ENCODE measurements around the gene MAPK4. TPM values are rescaled to one million over a fixed set of nuclear protein-coding genes. Genes with fewer than 3 reads are reported as not detected.
A peak's percentile ranks its signal among the peaks of the same experiment; 100 is the strongest.

The MAPK4 gene
- total RNA-seq, 2 donors from 2014 or later: 2.0 to 3.8 TPM

DNA sequence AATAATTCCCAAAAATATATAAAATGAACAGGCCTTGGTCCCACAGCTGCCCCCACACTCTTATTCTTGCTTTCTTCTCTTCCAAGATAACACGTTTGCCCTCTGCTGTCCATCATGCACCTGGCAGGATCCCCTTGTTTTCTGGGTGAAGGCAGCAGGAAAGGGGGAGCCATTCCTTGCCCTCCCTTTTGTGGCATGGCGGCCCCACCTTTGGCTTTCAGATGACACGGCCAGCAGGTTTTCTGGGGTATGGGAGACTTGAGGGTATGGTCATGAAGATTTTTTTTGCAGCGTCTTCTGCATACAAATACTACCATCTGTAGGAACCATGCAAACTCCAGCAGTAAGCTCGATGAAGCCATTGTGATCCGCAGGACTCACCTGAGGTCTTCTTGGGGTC lies 118.8 kb downstream of the MAPK4 start:
- Mint-ChIP-seq H3K9me3 (peaks cover 8% of the 10 kb centered on the region), H3K27me3 (ENCODE audit: insufficient read depth) (no peaks in the 10 kb centered on the region), H3K4me1 (peaks cover 8% of the 10 kb centered on the region), H3K36me3 (ENCODE audit: low read depth) (no peaks in the 10 kb centered on the region), H3K27ac (no peak overlapping the region), H3K4me3 (no peak overlapping the region)
- WGBS, 2 experiments (ENCODE audit: insufficient coverage in 1 of 2, insufficient read length in 1 of 2): 93 to 94% methylated on average over 3 to 6 of the region's 6 CpGs
- no peak overlapping the region for H3K27ac ChIP-seq (ENCODE audit: low read depth, low read length)
- H3K9me3 ChIP-seq (ENCODE audit: control insufficient read depth, low read length): no peaks in the 10 kb centered on the region
- no peaks in the 10 kb centered on the region for H3K36me3 ChIP-seq (ENCODE audit: control insufficient read depth, insufficient read depth, low read length)
- H3K4me1 ChIP-seq (ENCODE audit: control insufficient read depth, insufficient read depth, low read length): no peaks in the 10 kb centered on the region
- H3K9ac ChIP-seq (ENCODE audit: extremely low read depth, low read length, poor library complexity, severe bottlenecking): no peak overlapping the region
- no peak for TF ChIP-seq CTCF (conservative IDR thresholded peaks at IDR 0.05)
- peak; percentile 13 for DNase-seq
- no peaks in the 10 kb centered on the region for H3K27me3 ChIP-seq (ENCODE audit: control insufficient read depth, insufficient read depth, low read length, poor library complexity, severe bottlenecking)
- H3K4me3 ChIP-seq (ENCODE audit: low read length): no peak overlapping the region

- Mint-ChIP-seq H3K9me3 (peaks cover 8% of the 10 kb centered on the region), H3K36me3 (ENCODE audit: low read depth) (no peaks in the 10 kb centered on the region), H3K27ac (no peak overlapping the region), H3K4me1 (peaks cover 8% of the 10 kb centered on the region), H3K4me3 (no peak overlapping the region), H3K27me3 (ENCODE audit: insufficient read depth) (no peaks in the 10 kb centered on the region)
- Histone ChIP-seq H3K9me3 (ENCODE audit: control insufficient read depth, low read length) (no peaks in the 10 kb centered on the region), H3K27ac (ENCODE audit: low read depth, low read length) (no peak overlapping the region), H3K27me3 (ENCODE audit: control insufficient read depth, insufficient read depth, low read length, poor library complexity, severe bottlenecking) (no peaks in the 10 kb centered on the region), H3K36me3 (ENCODE audit: control insufficient read depth, insufficient read depth, low read length) (no peaks in the 10 kb centered on the region), H3K4me3 (ENCODE audit: low read length) (no peak overlapping the region), H3K9ac (ENCODE audit: extremely low read depth, low read length, poor library complexity, severe bottlenecking) (no peak overlapping the region), H3K4me1 (ENCODE audit: control insufficient read depth, insufficient read depth, low read length) (no peaks in the 10 kb centered on the region)
- DNase-seq: peak; percentile 24
- TF ChIP-seq CTCF (conservative IDR thresholded peaks at IDR 0.05): no peak
- WGBS, 2 experiments (ENCODE audit: insufficient coverage in 1 of 2, insufficient read length in 1 of 2): 78 to 83% methylated on average over 3 to 5 of the region's 5 CpGs
Observed at GRCh38 chr18:50679056-50679455, 119.2 kb downstream of the MAPK4 start.

- DNase-seq: peak; percentile 20
- WGBS, 2 experiments (ENCODE audit: insufficient coverage in 1 of 2, insufficient read length in 1 of 2): 71 to 98% methylated on average over 1 to 10 of the region's 10 CpGs
- no peak for TF ChIP-seq CTCF (conservative IDR thresholded peaks at IDR 0.05)
Observed at GRCh38 chr18:50679656-50680055, 119.8 kb downstream of the MAPK4 start.

More at GRCh38 chr18:50679656-50680055, 119.8 kb downstream of the MAPK4 start:
- no peaks in the 10 kb centered on the region for H3K4me1 ChIP-seq (ENCODE audit: control insufficient read depth, insufficient read depth, low read length)
- no peaks in the 10 kb centered on the region for H3K36me3 ChIP-seq (ENCODE audit: control insufficient read depth, insufficient read depth, low read length)
- Mint-ChIP-seq H3K27ac (no peak overlapping the region), H3K9me3 (peaks cover 8% of the 10 kb centered on the region), H3K4me3 (no peak overlapping the region), H3K36me3 (ENCODE audit: low read depth) (no peaks in the 10 kb centered on the region), H3K4me1 (peaks cover 3% of the 10 kb centered on the region), H3K27me3 (ENCODE audit: insufficient read depth) (no peaks in the 10 kb centered on the region)
- H3K4me3 ChIP-seq (ENCODE audit: low read length): no peak overlapping the region
- no peaks in the 10 kb centered on the region for H3K27me3 ChIP-seq (ENCODE audit: control insufficient read depth, insufficient read depth, low read length, poor library complexity, severe bottlenecking)
- no peak overlapping the region for H3K27ac ChIP-seq (ENCODE audit: low read depth, low read length)
- no peaks in the 10 kb centered on the region for H3K9me3 ChIP-seq (ENCODE audit: control insufficient read depth, low read length)
- no peak overlapping the region for H3K9ac ChIP-seq (ENCODE audit: extremely low read depth, low read length, poor library complexity, severe bottlenecking)

Data from endodermal cell (in vitro differentiated cells).